Measurements from ENCODE around the gene CCNF.

DNA sequence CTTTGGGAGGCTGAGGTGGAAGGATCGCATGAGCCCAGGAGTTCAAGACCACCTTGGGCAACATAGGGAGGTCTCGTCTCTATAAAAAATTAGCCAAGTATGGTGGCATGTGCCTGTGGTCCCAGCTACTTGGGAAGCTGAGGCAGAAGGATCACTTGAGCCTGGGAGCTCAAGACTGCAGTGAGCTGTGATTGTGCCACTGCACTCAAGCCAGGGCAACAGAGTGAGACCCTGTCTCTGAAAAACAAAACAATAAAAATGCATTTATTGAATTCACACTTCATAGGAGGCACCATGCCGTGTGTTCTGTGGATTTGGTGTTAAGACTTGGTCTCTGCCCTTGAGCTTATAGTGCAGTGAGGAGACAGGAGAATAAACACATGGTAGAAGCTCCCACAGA is 48.1 kb downstream of the CCNF start:
- no peak for TF ChIP-seq POLR2A (IDR thresholded peaks at IDR 0.05)
- no peak for TF ChIP-seq CTCF (IDR thresholded peaks at IDR 0.05)

All from body of pancreas (tissue), 4 donors.